Nephron progenitor cell (in vitro differentiated cells): ENCODE results near the gene CMTM7.

Source experiments
- DNase-seq: peaks from one replicate; pipeline ENCODE4 v3.0.0; 2021
- H3K27ac Mint-ChIP-seq: 2 replicates; pipeline ENCODE4 v1.8.0; 2021; ENCODE audit warnings: mild to moderate bottlenecking, moderate library complexity, mixed read lengths
- H3K27me3 Mint-ChIP-seq: 2 replicates; pipeline ENCODE4 v1.8.0; 2021; ENCODE audit warnings: mild to moderate bottlenecking, low read depth, mixed read lengths; ENCODE audit not compliant: poor library complexity
- H3K36me3 Mint-ChIP-seq: 2 replicates; pipeline ENCODE4 v1.8.0; 2021; ENCODE audit warnings: low read depth, mixed read lengths
- H3K4me1 Mint-ChIP-seq: 2 replicates; pipeline ENCODE4 v1.8.0; 2021; ENCODE audit warnings: mixed read lengths
- H3K4me3 Mint-ChIP-seq: 2 replicates; pipeline ENCODE4 v1.8.0; 2021; ENCODE audit warnings: mild to moderate bottlenecking, moderate library complexity, mixed read lengths
- H3K9me3 Mint-ChIP-seq: 2 replicates; pipeline ENCODE4 v1.8.0; 2021; ENCODE audit warnings: mild to moderate bottlenecking, moderate library complexity, mixed read lengths
- CTCF ChIP-seq: fragments of 200-600 bp; sonication (generic); IDR thresholded peaks from 2 replicates; pipeline ENCODE4 v1.5.0; 2021; ENCODE audit warnings: antibody characterized with exemption

The CMTM7 gene

GRCh38 chr3:32495609-32496008 lies 104.0 kb downstream of the CMTM7 start:
- Mint-ChIP-seq H3K4me1 (peaks cover 28% of the 10 kb centered on the region), H3K36me3 (peaks cover 17% of the 10 kb centered on the region), H3K27me3 (peaks cover 3% of the 10 kb centered on the region), H3K4me3 (no peak overlapping the region), H3K27ac (no peak overlapping the region), H3K9me3 (peaks cover 3% of the 10 kb centered on the region)
- DNase-seq: no peak
- no peak for TF ChIP-seq CTCF

GRCh38 chr3:32498252-32498651 lies 106.6 kb downstream of the CMTM7 start:
- no peak for TF ChIP-seq CTCF
- Mint-ChIP-seq H3K36me3 (peaks cover 17% of the 10 kb centered on the region), H3K27me3 (peaks cover 3% of the 10 kb centered on the region), H3K27ac (no peak overlapping the region), H3K9me3 (peaks cover 3% of the 10 kb centered on the region), H3K4me3 (no peak overlapping the region), H3K4me1 (peaks cover 49% of the 10 kb centered on the region)
- no peak for DNase-seq

GRCh38 chr3:32498992-32499391 lies 107.3 kb downstream of the CMTM7 start:
- no peak for TF ChIP-seq CTCF
- peaks cover 3% of the 10 kb centered on the region for H3K27me3 Mint-ChIP-seq
- peaks cover 17% of the 10 kb centered on the region for H3K36me3 Mint-ChIP-seq
- no peak overlapping the region for H3K4me3 Mint-ChIP-seq
- no peak for DNase-seq
- H3K27ac Mint-ChIP-seq: no peak overlapping the region
- H3K9me3 Mint-ChIP-seq: peaks cover 3% of the 10 kb centered on the region
- peaks cover 49% of the 10 kb centered on the region for H3K4me1 Mint-ChIP-seq

DNA sequence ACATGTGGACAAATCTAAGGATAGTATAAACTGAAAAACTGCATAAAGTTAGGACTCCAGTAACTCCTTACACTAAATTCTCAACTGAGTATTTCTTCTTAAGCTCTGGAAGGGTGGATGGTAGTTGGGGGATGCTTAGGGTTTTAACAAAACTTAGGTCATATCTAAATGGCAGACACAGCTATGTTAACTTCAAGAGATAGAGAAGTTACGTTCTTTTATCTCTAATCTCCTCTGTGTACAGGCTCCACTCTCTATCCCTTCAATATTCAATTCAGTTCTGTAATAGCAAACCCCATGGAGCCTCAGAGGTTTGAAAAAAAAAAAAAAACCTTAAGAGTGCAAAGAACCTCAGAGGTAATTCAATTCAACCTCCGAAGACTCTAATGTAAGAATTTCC lies 107.9 kb downstream of the CMTM7 start:
- no peak overlapping the region for H3K27ac Mint-ChIP-seq
- H3K4me3 Mint-ChIP-seq: no peak overlapping the region
- DNase-seq: no peak
- H3K9me3 Mint-ChIP-seq: peaks cover 3% of the 10 kb centered on the region
- no peak for TF ChIP-seq CTCF
- H3K36me3 Mint-ChIP-seq: peaks cover 17% of the 10 kb centered on the region
- peaks cover 8% of the 10 kb centered on the region for H3K27me3 Mint-ChIP-seq
- H3K4me1 Mint-ChIP-seq: peaks cover 49% of the 10 kb centered on the region

GRCh38 chr3:32500231-32500630 lies 108.6 kb downstream of the CMTM7 start:
- H3K4me1 Mint-ChIP-seq: peaks cover 49% of the 10 kb centered on the region
- H3K9me3 Mint-ChIP-seq: peaks cover 3% of the 10 kb centered on the region
- no peak overlapping the region for H3K27ac Mint-ChIP-seq
- no peak for TF ChIP-seq CTCF
- no peak for DNase-seq
- peak overlapping the region; percentile 99 for H3K4me3 Mint-ChIP-seq
- peaks cover 17% of the 10 kb centered on the region for H3K36me3 Mint-ChIP-seq
- peaks cover 8% of the 10 kb centered on the region for H3K27me3 Mint-ChIP-seq

- DNase-seq: no peak
- Mint-ChIP-seq H3K36me3 (peaks cover 17% of the 10 kb centered on the region), H3K27me3 (peaks cover 8% of the 10 kb centered on the region), H3K27ac (no peak overlapping the region), H3K4me1 (peaks cover 49% of the 10 kb centered on the region), H3K9me3 (peaks cover 3% of the 10 kb centered on the region), H3K4me3 (peak overlapping the region; percentile 99)
- TF ChIP-seq CTCF: no peak
These were observed 109.5 kb downstream of the CMTM7 start for GRCh38 chr3:32500880-32501782.
